ENCODE measurements around the gene ATP9A. TPM values are rescaled to one million over a fixed set of nuclear protein-coding genes. Genes with fewer than 3 reads are reported as not detected.
"Not testable (repeated sequence)": the region's sequence is repeated elsewhere in the genome, so short reads cannot be mapped to it uniquely, and the experiment has no call there.

ATP9A gene
- polyA plus RNA-seq, 1 donor (not counting 4 experiments of a cell fraction or from before 2014, with no cell fraction given) = 5.8 TPM

DNA sequence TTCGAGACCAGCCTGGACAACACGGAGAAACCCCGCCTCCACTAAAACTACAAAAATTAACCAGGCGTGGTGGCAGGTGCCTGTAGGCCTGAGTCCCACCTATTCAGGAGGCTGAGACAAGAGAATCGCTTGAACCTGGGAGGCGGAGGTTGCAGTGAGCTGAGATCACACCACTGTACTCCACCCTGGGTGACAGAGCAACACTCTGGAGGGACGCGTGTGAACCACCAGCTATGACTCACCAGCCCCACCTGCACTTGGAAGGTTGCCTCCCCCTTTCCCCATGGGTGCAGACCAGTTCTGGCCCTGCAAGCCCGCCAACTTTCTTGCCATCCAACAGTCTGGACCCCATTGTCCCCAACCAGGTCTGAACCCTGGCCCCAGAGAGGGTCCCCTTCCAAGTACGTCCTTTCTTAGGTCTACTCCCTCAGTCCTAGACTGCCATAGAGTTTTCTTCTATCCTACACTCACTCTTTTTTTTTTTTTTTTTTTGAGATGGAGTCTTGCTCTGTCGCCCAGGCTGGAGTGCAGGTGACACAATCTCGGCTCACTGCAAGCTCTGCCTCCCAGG lies 29.2 kb downstream of the ATP9A start:
- TF ChIP-seq EZH2 (IDR thresholded peaks at IDR 0.05; ENCODE audit: low read length) = no peak
- TF ChIP-seq, protein P1, sequence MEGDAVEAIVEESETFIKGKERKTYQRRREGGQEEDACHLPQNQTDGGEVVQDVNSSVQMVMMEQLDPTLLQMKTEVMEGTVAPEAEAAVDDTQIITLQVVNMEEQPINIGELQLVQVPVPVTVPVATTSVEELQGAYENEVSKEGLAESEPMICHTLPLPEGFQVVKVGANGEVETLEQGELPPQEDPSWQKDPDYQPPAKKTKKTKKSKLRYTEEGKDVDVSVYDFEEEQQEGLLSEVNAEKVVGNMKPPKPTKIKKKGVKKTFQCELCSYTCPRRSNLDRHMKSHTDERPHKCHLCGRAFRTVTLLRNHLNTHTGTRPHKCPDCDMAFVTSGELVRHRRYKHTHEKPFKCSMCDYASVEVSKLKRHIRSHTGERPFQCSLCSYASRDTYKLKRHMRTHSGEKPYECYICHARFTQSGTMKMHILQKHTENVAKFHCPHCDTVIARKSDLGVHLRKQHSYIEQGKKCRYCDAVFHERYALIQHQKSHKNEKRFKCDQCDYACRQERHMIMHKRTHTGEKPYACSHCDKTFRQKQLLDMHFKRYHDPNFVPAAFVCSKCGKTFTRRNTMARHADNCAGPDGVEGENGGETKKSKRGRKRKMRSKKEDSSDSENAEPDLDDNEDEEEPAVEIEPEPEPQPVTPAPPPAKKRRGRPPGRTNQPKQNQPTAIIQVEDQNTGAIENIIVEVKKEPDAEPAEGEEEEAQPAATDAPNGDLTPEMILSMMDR (optimal IDR thresholded peaks at IDR 0.05 in 1 of 3, IDR thresholded peaks at IDR 0.05 in 1 of 3, conservative IDR thresholded peaks at IDR 0.05 in 1 of 3; ENCODE audit: extremely low read depth in 1 of 3, insufficient read depth in 2 of 3, low read length in 3 of 3) = no peak
- Histone ChIP-seq H3K4me1 (ENCODE audit: control insufficient read depth, extremely low read depth, insufficient read depth, low read length) (peaks cover 7% of the 10 kb centered on the region), H3K9ac (ENCODE audit: control insufficient read depth, extremely low read depth, insufficient read depth, low read length) (no peak overlapping the region), H3K4me3 (ENCODE audit: control insufficient read depth in 2 of 3, extremely low read depth in 1 of 3, insufficient read depth in 2 of 3, low read depth in 1 of 3, low read length in 3 of 3) (no peak overlapping the region), H3K9me3 (ENCODE audit: control insufficient read depth, low read depth, low read length) (no peaks in the 10 kb centered on the region), H3K36me3 (ENCODE audit: control insufficient read depth in 2 of 2, extremely low read depth in 1 of 2, insufficient read depth in 2 of 2, low read length in 2 of 2) (no peaks in the 10 kb centered on the region), H3K4me2 (ENCODE audit: control insufficient read depth, extremely low read depth, insufficient read depth, low read depth, low read length) (no peak overlapping the region), H2AFZ (ENCODE audit: control insufficient read depth, low read length) (no peak overlapping the region), H4K20me1 (ENCODE audit: control insufficient read depth, extremely low read depth, insufficient read depth, low read length) (no peaks in the 10 kb centered on the region), H3K27ac (ENCODE audit: control insufficient read depth, insufficient read depth, low read length) (no peak overlapping the region), H3K9me1 (ENCODE audit: control insufficient read depth, extremely low read depth, insufficient read depth, low read length) (no peaks in the 10 kb centered on the region), H3K79me2 (ENCODE audit: control insufficient read depth, insufficient read depth, low read length) (no peaks in the 10 kb centered on the region), H3K27me3 (ENCODE audit: control insufficient read depth, extremely low read depth, insufficient read depth, low read length) (no peaks in the 10 kb centered on the region)
- dilution Hi-C loops (cut with MboI; ENCODE audit: extremely low pct_ligation_motif_present, low sequenced_read_pairs) = no loop called here
- FAIRE-seq = no peak
- peak; percentile 11 for DNase-seq (ENCODE audit: low read depth, low spot score)

DNA sequence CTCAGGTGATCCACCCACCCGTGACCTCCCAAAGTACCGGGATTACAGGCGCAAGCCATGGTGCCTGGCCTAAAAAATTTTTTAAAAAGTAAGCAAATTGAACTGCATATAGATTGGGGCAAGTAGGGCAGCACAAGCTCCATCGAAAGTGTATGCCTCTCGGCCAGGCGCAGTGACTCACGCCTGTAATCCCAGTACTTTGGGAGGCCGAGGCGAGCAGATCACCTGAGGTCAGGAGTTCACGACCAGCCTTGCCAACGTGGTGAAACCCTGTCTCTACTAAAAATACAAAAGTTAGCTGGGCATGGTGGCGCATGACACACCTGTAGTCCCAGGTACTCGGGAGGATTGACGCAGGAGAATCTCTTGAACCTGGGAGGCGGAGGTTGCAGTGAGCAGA lies 29.9 kb downstream of the ATP9A start:
- H3K9ac ChIP-seq (ENCODE audit: control insufficient read depth, extremely low read depth, insufficient read depth, low read length) = not testable (repeated sequence)

DNA sequence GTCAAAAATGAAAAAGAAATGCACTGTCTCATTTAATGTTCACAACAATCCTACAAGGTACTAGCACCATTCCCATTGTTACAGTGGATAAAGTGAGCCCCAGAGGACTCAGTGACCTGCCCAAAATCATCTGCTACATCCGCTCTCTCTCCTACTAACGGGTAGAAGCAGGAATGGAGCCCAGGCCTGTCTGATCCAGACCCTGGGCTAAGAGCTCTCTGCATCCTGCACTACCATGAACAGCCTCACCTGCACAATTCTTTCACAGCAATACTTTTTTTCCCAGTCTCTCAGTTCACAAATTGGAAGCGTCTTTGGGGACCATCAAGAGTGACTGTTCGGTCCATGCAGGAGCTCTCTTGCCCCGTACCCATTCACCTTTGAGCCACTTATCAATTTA lies 31.2 kb downstream of the ATP9A start:
- H3K4me1 ChIP-seq (ENCODE audit: control insufficient read depth, extremely low read depth, insufficient read depth, low read length) = no peaks in the 10 kb centered on the region
- H3K9ac ChIP-seq (ENCODE audit: control insufficient read depth, extremely low read depth, insufficient read depth, low read length) = no peak overlapping the region
- no peaks in the 10 kb centered on the region for H4K20me1 ChIP-seq (ENCODE audit: control insufficient read depth, extremely low read depth, insufficient read depth, low read length)
- DNase-seq (ENCODE audit: low read depth, low spot score) (no peak), FAIRE-seq (no peak)
- TF ChIP-seq, protein P1 (optimal IDR thresholded peaks at IDR 0.05 in 1 of 3, IDR thresholded peaks at IDR 0.05 in 1 of 3, conservative IDR thresholded peaks at IDR 0.05 in 1 of 3; ENCODE audit: extremely low read depth in 1 of 3, insufficient read depth in 2 of 3, low read length in 3 of 3) = no peak
- H3K27me3 ChIP-seq (ENCODE audit: control insufficient read depth, extremely low read depth, insufficient read depth, low read length) = no peaks in the 10 kb centered on the region
- dilution Hi-C loops (cut with MboI; ENCODE audit: extremely low pct_ligation_motif_present, low sequenced_read_pairs) = no loop called here
- H3K27ac ChIP-seq (ENCODE audit: control insufficient read depth, insufficient read depth, low read length) = no peak overlapping the region
- H3K9me3 ChIP-seq (ENCODE audit: control insufficient read depth, low read depth, low read length) = no peaks in the 10 kb centered on the region
- no peak overlapping the region for H3K4me3 ChIP-seq (ENCODE audit: control insufficient read depth in 2 of 3, extremely low read depth in 1 of 3, insufficient read depth in 2 of 3, low read depth in 1 of 3, low read length in 3 of 3)
- no peaks in the 10 kb centered on the region for H3K36me3 ChIP-seq (ENCODE audit: control insufficient read depth in 2 of 2, extremely low read depth in 1 of 2, insufficient read depth in 2 of 2, low read length in 2 of 2)
- H2AFZ ChIP-seq (ENCODE audit: control insufficient read depth, low read length) = no peak overlapping the region
- no peaks in the 10 kb centered on the region for H3K9me1 ChIP-seq (ENCODE audit: control insufficient read depth, extremely low read depth, insufficient read depth, low read length)
- H3K79me2 ChIP-seq (ENCODE audit: control insufficient read depth, insufficient read depth, low read length) = no peaks in the 10 kb centered on the region
- H3K4me2 ChIP-seq (ENCODE audit: control insufficient read depth, extremely low read depth, insufficient read depth, low read depth, low read length) = no peak overlapping the region

More for the DNA sequence above, 29.9 kb downstream of the ATP9A start:
- H3K4me3 ChIP-seq (ENCODE audit: control insufficient read depth in 2 of 3, extremely low read depth in 1 of 3, insufficient read depth in 2 of 3, low read depth in 1 of 3, low read length in 3 of 3); H3K27ac ChIP-seq (ENCODE audit: control insufficient read depth, insufficient read depth, low read length); H2AFZ ChIP-seq (ENCODE audit: control insufficient read depth, low read length); H3K27me3 ChIP-seq (ENCODE audit: control insufficient read depth, extremely low read depth, insufficient read depth, low read length); H3K4me2 ChIP-seq (ENCODE audit: control insufficient read depth, extremely low read depth, insufficient read depth, low read depth, low read length); FAIRE-seq; H3K9me3 ChIP-seq (ENCODE audit: control insufficient read depth, low read depth, low read length); H3K36me3 ChIP-seq (ENCODE audit: control insufficient read depth in 2 of 2, extremely low read depth in 1 of 2, insufficient read depth in 2 of 2, low read length in 2 of 2); dilution Hi-C loops (cut with MboI; ENCODE audit: extremely low pct_ligation_motif_present, low sequenced_read_pairs); H3K79me2 ChIP-seq (ENCODE audit: control insufficient read depth, insufficient read depth, low read length); H3K4me1 ChIP-seq (ENCODE audit: control insufficient read depth, extremely low read depth, insufficient read depth, low read length); H4K20me1 ChIP-seq (ENCODE audit: control insufficient read depth, extremely low read depth, insufficient read depth, low read length); H3K9me1 ChIP-seq (ENCODE audit: control insufficient read depth, extremely low read depth, insufficient read depth, low read length); DNase-seq (ENCODE audit: low read depth, low spot score): not testable (repeated sequence)
